Kidney (tissue), 14 donors: ENCODE data around the gene PPP1R14C. TPM values are rescaled to one million over a fixed set of nuclear protein-coding genes. Genes with fewer than 3 reads are reported as not detected.

Experiments
- DNase-seq, 5 donors: peaks; one replicate each; pipeline ENCODE4 v3.0.0-alpha.2; 2013 to 2020
- FAIRE-seq: peaks from 2 replicates; lab custom pipeline; 2012; peaks lifted over from hg19 to GRCh38; lab: Jason Lieb, UNC
- H3K27ac ChIP-seq, 2 donors: one replicate each; pipeline ENCODE4 v1.7.0; 2013; ENCODE audit warnings: low read depth in 2 of 2, low read length in 2 of 2, inconsistent platforms in 1 of 2
- H3K27me3 ChIP-seq: one replicate; pipeline ENCODE4 v1.7.1; 2013; ENCODE audit warnings: low read length, inconsistent platforms; ENCODE audit not compliant: control insufficient read depth, insufficient read depth
- H3K36me3 ChIP-seq, 3 donors: one replicate each; pipeline versions ENCODE4 v1.7.0 to v1.7.1; 2013; ENCODE audit warnings: low read length in 3 of 3, control low read depth in 1 of 3, inconsistent platforms in 1 of 3; ENCODE audit not compliant: insufficient read depth in 3 of 3, control insufficient read depth in 2 of 3
- H3K4me1 ChIP-seq, 3 donors: one replicate each; pipeline versions ENCODE4 v1.7.0 to v1.7.1; 2013; ENCODE audit warnings: low read length in 3 of 3, inconsistent platforms in 1 of 3, low read depth in 1 of 3; ENCODE audit not compliant: control insufficient read depth in 2 of 3, insufficient read depth in 2 of 3
- H3K4me3 ChIP-seq, 3 donors: one replicate each; pipeline versions ENCODE4 v1.7.0 to v1.8.1; 2013; ENCODE audit warnings: low read length in 3 of 3, control low read depth in 1 of 3, inconsistent platforms in 1 of 3
- H3K9ac ChIP-seq, 3 donors: one replicate each; pipeline versions ENCODE4 v1.7.0 to v1.7.1; 2013; ENCODE audit warnings: low read length in 3 of 3, control low read depth in 1 of 3, inconsistent platforms in 1 of 3
- H3K9me3 ChIP-seq, 3 donors: one replicate each; pipeline versions ENCODE4 v1.7.0 to v1.7.1; 2013; ENCODE audit warnings: low read length in 3 of 3, control low read depth in 1 of 3, inconsistent platforms in 1 of 3; ENCODE audit not compliant: control insufficient read depth in 2 of 3, insufficient read depth in 1 of 3
- CTCF ChIP-seq: IDR thresholded peaks from 3 replicates; pipeline ENCODE4 v1.5.1; 2012; ENCODE audit warnings: mild to moderate bottlenecking, moderate library complexity, borderline replicate concordance; ENCODE audit not compliant: insufficient read depth; ENCODE audit errors: extremely low read depth
- intact Hi-C: fragments of 100-400 bp; cut with DNase I; formaldehyde crosslinking; loops from one replicate; pipeline ENCODE4 v1.11.1; 2022
- polyA plus RNA-seq: library from polyadenylated mRNA; stranded (reverse); fragments of 350-450 nt; fragmentation: Illumina TruSeq; extraction: RNeasy Lipid Tissue Mini Kit (QIAGEN cat#74804); gene quantifications from one replicate; pipeline ENCODE4 v1.2.3, GENCODE V29; 2014; ENCODE audit warnings: low read depth, low replicate concordance; ENCODE audit not compliant: insufficient read depth
- total RNA-seq: library from RNA; stranded (reverse); fragmentation: NEBNext Ultra II Directional; extraction: Animal tissue kit (Norgen Biotek cat#: 25700); gene quantifications from one replicate; pipeline ENCODE4 v1.2.1, GENCODE V29; 2021
- donor health status: control.
- donor health status: control.
- donor health status: control.
- donor health status: control.
- donor health status: control.
- donor health status: DM: yes; HTN: yes; CAD: no.
- donor health status: Normal renal cell carcinoma (clear cell type).

PPP1R14C gene
- total and polyA plus RNA-seq, 2 donors from 2014 or later = 6.5 to 15.8 TPM

DNA sequence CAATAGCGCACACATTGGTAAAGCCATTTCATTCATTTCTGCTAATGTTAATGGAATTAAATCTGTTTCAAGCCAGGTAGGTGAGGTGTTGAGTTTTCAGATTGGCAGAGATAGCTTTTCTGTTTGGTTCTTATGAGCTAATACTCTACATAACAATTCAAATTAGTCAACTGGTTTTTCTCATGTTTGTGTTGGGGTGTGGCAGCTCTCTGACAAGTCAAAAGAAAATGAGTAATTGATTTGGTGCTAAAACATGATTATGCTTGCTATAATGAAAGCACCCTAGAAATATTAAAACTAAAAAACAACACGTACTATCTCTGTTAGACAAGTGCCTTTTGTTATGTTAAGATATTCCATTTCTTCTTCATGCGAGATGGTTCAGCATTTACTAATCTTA lies 13.6 kb downstream of the PPP1R14C start:
- H3K4me1 ChIP-seq = no peaks in the 10 kb centered on the region
- no peak overlapping the region for H3K9ac ChIP-seq
- H3K4me3 ChIP-seq = no peak overlapping the region
- H3K9me3 ChIP-seq = no peaks in the 10 kb centered on the region
- H3K27me3 ChIP-seq = no peaks in the 10 kb centered on the region
- no peak overlapping the region for H3K27ac ChIP-seq
- intact Hi-C loops = no loop called here
- no peak for DNase-seq
- H3K36me3 ChIP-seq = no peaks in the 10 kb centered on the region
- no peak for FAIRE-seq
- no peak for TF ChIP-seq CTCF

GRCh38 chr6:150157081-150157480 lies 14.2 kb downstream of the PPP1R14C start:
- Histone ChIP-seq H3K36me3 (no peaks in the 10 kb centered on the region), H3K27ac (no peak overlapping the region)

GRCh38 chr6:150159757-150160156 lies 16.9 kb downstream of the PPP1R14C start:
- no peak for TF ChIP-seq CTCF
- Histone ChIP-seq H3K4me1 (no peaks in the 10 kb centered on the region), H3K27ac (no peak overlapping the region), H3K9ac (no peak overlapping the region), H3K36me3 (no peaks in the 10 kb centered on the region), H3K9me3 (no peaks in the 10 kb centered on the region), H3K27me3 (no peaks in the 10 kb centered on the region), H3K4me3 (no peak overlapping the region)
- no peak for FAIRE-seq
- no peak for DNase-seq
- intact Hi-C loops = no loop called here

More at GRCh38 chr6:150157081-150157480, 14.2 kb downstream of the PPP1R14C start:
- H3K4me1 ChIP-seq = no peaks in the 10 kb centered on the region
- no peaks in the 10 kb centered on the region for H3K27me3 ChIP-seq
- FAIRE-seq (no peak), DNase-seq (no peak)
- intact Hi-C loops = no loop called here
- no peak overlapping the region for H3K4me3 ChIP-seq
- H3K9me3 ChIP-seq = no peaks in the 10 kb centered on the region
- TF ChIP-seq CTCF = no peak
- no peak overlapping the region for H3K9ac ChIP-seq

DNA sequence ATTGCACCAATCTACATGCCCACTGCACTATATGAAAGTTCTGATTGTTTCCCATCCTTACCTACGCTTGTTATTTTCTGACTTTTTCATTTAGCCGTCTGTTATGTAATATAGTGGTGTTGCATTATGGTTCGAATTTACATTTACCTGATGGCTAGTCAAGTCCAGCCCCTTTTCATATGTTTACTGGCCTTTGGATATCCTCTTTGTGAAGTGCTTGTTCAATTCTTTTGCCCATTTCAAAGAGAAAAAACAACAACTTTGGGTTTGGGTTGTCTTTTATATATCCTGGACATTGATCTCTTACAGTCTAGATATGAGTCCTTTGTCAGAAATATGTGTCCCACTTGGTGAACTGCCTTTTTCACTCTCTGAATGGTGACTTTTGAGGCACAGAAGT lies 21.1 kb downstream of the PPP1R14C start:
- no peaks in the 10 kb centered on the region for H3K36me3 ChIP-seq
- no peak overlapping the region for H3K27ac ChIP-seq
- H3K4me1 ChIP-seq = no peaks in the 10 kb centered on the region
- no peak for DNase-seq
- H3K9ac ChIP-seq = no peak overlapping the region
- H3K4me3 ChIP-seq = no peak overlapping the region
- no peaks in the 10 kb centered on the region for H3K27me3 ChIP-seq
- no peak for TF ChIP-seq CTCF
- no peak for FAIRE-seq
- no peaks in the 10 kb centered on the region for H3K9me3 ChIP-seq
- intact Hi-C loops = no loop called here
